ENCODE results near the gene NLK. TPM values are rescaled to one million over a fixed set of nuclear protein-coding genes. Genes with fewer than 3 reads are reported as not detected.

The NLK gene
- total and polyA plus RNA-seq, 2 of the 4 experiments (the other 2 are of a cell fraction): 15.3 to 23.3 TPM

DNA sequence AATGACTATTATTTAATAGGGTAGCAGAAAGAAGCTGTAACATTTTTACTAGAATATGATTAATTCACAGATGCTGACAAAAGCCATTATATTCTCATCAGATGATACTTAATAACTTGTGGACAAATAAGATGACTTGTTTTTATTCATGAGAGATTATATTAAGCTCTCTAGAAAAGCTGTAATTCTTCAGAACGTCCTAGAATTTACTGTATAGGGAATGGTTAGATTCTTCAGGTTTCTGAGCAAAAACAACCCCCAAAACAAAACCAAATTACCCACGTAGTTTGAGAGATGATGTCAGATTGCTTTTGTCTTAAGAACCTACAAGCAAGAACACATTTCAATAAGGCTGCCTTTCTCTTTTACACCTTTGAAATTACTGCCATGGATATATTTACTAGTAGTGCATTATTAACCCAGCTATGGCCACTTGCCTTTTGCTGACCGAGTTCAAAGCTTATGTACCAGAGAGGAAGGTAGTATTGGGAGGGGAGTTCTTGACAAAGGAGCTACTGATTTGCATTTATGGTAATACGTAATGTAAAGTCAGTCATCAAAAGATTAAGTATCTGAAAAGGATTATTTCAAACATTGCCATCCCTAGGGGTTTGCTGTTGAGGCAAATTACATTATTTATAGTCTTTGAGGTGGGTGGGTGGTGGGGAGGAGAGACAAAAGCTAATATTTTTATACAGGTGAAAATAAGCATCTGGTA is 51.7 kb downstream of the NLK start:
- Histone ChIP-seq H4K5ac (ENCODE audit: low read depth, low read length) (no peak overlapping the region), H2AK9ac (replicated peaks; ENCODE audit: low read depth, low read length, poor library complexity) (no peak overlapping the region), H2BK20ac (ENCODE audit: low read depth, low read length) (no peak overlapping the region), H3K27me3 (ENCODE audit: control insufficient read depth, insufficient read depth, low read length) (no peaks in the 10 kb centered on the region), H3K14ac (replicated peaks; ENCODE audit: low read depth, low read length) (no peak overlapping the region), H3K9me3 (ENCODE audit: control insufficient read depth, insufficient read depth, low read length) (no peaks in the 10 kb centered on the region), H4K91ac (ENCODE audit: insufficient read depth, low read depth, low read length) (no peak overlapping the region), H2BK120ac (ENCODE audit: low read depth, low read length) (no peak overlapping the region), H3K4me2 (ENCODE audit: low read depth, low read length) (no peak overlapping the region), H3K79me1 (ENCODE audit: low read depth in 1 of 2, low read length in 2 of 2) (peaks cover 13 to 56% of the 10 kb centered on the region in 2 experiments), H2AK5ac (ENCODE audit: low read depth, low read length) (no peak overlapping the region), H2BK5ac (ENCODE audit: low read depth, low read length, poor library complexity, severe bottlenecking) (no peak overlapping the region), H3K9me1 (ENCODE audit: insufficient read depth, low read length) (no peaks in the 10 kb centered on the region), H2AFZ (replicated peaks; ENCODE audit: low read length, poor library complexity) (no peak overlapping the region), H3K23ac (ENCODE audit: low read depth, low read length) (no peak overlapping the region), H2BK15ac (ENCODE audit: low read depth, low read length) (no peak overlapping the region), H3K4me1 (ENCODE audit: control insufficient read depth, insufficient read depth, low read length) (0 out of 2 replicates have a peak, but pooled peaks cover 1% of the 10 kb centered on the region), H3K18ac (ENCODE audit: low read depth, low read length) (no peak overlapping the region), H3K56ac (ENCODE audit: extremely low read depth, insufficient read depth, low read length) (no peak overlapping the region), H3K4ac (ENCODE audit: low read depth, low read length) (no peak overlapping the region), H3K9ac (ENCODE audit: low read depth, low read length) (no peak overlapping the region), H4K8ac (ENCODE audit: low read depth in 2 of 2, low read length in 2 of 2) (no peak overlapping the region), H3K4me3 (ENCODE audit: insufficient read depth, low read depth, low read length) (no peak overlapping the region), H3K27ac (ENCODE audit: insufficient read depth, low read length) (no peak overlapping the region), H3K36me3 (ENCODE audit: control insufficient read depth, insufficient read depth, low read length) (no peaks in the 10 kb centered on the region), H4K20me1 (ENCODE audit: insufficient read depth, low read length) (peaks cover 40% of the 10 kb centered on the region)
- TF ChIP-seq FOS (IDR thresholded peaks at IDR 0.05; ENCODE audit: low read depth, low read length) (no peak), MAZ (IDR thresholded peaks at IDR 0.05; ENCODE audit: borderline replicate concordance, low read depth, low read length) (no peak), RFX5 (IDR thresholded peaks at IDR 0.05; ENCODE audit: low read depth, low read length) (no peak), NFE2L2 (IDR thresholded peaks at IDR 0.05; ENCODE audit: low read depth, low read length) (no peak)
- TF ChIP-seq, protein P1, sequence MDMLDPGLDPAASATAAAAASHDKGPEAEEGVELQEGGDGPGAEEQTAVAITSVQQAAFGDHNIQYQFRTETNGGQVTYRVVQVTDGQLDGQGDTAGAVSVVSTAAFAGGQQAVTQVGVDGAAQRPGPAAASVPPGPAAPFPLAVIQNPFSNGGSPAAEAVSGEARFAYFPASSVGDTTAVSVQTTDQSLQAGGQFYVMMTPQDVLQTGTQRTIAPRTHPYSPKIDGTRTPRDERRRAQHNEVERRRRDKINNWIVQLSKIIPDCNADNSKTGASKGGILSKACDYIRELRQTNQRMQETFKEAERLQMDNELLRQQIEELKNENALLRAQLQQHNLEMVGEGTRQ (IDR thresholded peaks at IDR 0.05; ENCODE audit: low read depth, low read length): no peak
- TF ChIP-seq, protein P2, sequence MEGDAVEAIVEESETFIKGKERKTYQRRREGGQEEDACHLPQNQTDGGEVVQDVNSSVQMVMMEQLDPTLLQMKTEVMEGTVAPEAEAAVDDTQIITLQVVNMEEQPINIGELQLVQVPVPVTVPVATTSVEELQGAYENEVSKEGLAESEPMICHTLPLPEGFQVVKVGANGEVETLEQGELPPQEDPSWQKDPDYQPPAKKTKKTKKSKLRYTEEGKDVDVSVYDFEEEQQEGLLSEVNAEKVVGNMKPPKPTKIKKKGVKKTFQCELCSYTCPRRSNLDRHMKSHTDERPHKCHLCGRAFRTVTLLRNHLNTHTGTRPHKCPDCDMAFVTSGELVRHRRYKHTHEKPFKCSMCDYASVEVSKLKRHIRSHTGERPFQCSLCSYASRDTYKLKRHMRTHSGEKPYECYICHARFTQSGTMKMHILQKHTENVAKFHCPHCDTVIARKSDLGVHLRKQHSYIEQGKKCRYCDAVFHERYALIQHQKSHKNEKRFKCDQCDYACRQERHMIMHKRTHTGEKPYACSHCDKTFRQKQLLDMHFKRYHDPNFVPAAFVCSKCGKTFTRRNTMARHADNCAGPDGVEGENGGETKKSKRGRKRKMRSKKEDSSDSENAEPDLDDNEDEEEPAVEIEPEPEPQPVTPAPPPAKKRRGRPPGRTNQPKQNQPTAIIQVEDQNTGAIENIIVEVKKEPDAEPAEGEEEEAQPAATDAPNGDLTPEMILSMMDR (conservative IDR thresholded peaks at IDR 0.05; ENCODE audit: low read depth, low read length): no peak
- BruUV-seq (replicated peaks): no TSS peak
- DNase-seq: no peak
- dilution Hi-C loops (cut with HindIII; ENCODE audit: low sequenced_read_pairs, unreplicated experiment): no loop called here
- ChIA-PET CTCF (no interaction called here), POLR2A (ENCODE audit: unreplicated experiment) (no interaction called here)
- 100% methylated on average over 1 of the region's 4 CpGs; no CpG with 5 or more reads in 1 of the 2 experiments for WGBS, 2 experiments (ENCODE audit: extremely low coverage in 2 of 2, insufficient read length in 1 of 2)
- intact Hi-C loops (cut with micrococcal nuclease): no loop called here
- in situ Hi-C loops (cut with MboI; ENCODE audit: low sequenced_read_pairs): no loop called here
- ATAC-seq (ENCODE audit: low read depth): no peak

All from IMR-90 (cell line).